ENCODE results near the gene RYR3.
A peak's percentile ranks its signal among the peaks of the same experiment; 100 is the strongest.

Gene RYR3

GRCh38 chr15:33313491-33313890 lies 2.7 kb downstream of the RYR3 start:
- Histone ChIP-seq H4K20me1 (0 out of 22 replicates have a peak, but pooled peaks cover 0 to 6% (median 0%) of the 10 kb centered on the region in 11 experiments), H3K4me3 (no peak overlapping the region), H3K27ac (no peak overlapping the region), H3K9ac (no peak overlapping the region), H3K9me3 (replicated peaks in 1 of 11) (peaks cover 12 to 34% (median 20%) of the 10 kb centered on the region in 11 experiments; a peak in 20 of 22 replicates), H3K4me2 (no peak overlapping the region), H3K36me3 (no peaks in the 10 kb centered on the region), H3K27me3 (peaks cover 39 to 50% (median 46%) of the 10 kb centered on the region in 11 experiments), H3K4me1 (peaks cover 0 to 15% (median 9%) of the 10 kb centered on the region in 10 experiments; a peak in 13 of 20 replicates)
- no peak for TF ChIP-seq Cebpa-rat (IDR thresholded peaks at IDR 0.05)

- no peak overlapping the region for H3K27ac ChIP-seq
- no peak overlapping the region for H3K4me2 ChIP-seq
- H3K4me3 ChIP-seq = no peak overlapping the region
- H3K9me3 ChIP-seq (replicated peaks in 1 of 11) = peaks cover 12 to 34% (median 20%) of the 10 kb centered on the region in 11 experiments; a peak in 20 of 22 replicates
- H4K20me1 ChIP-seq = 0 out of 22 replicates have a peak, but pooled peaks cover 0 to 6% (median 0%) of the 10 kb centered on the region in 11 experiments
- peaks cover 39 to 49% (median 45%) of the 10 kb centered on the region in 11 experiments for H3K27me3 ChIP-seq
- H3K9ac ChIP-seq = no peak overlapping the region
- no peak for TF ChIP-seq Cebpa-rat (IDR thresholded peaks at IDR 0.05)
- peaks cover 0 to 15% (median 9%) of the 10 kb centered on the region in 10 experiments; a peak in 13 of 20 replicates for H3K4me1 ChIP-seq
- no peaks in the 10 kb centered on the region for H3K36me3 ChIP-seq
These were observed 3.3 kb downstream of the RYR3 start for GRCh38 chr15:33314069-33314468.

- H3K36me3 ChIP-seq = no peaks in the 10 kb centered on the region
- peaks cover 0 to 16% (median 9%) of the 10 kb centered on the region in 10 experiments; a peak in 13 of 20 replicates for H3K4me1 ChIP-seq
- H4K20me1 ChIP-seq = 0 out of 22 replicates have a peak, but pooled peaks cover 0 to 6% (median 0%) of the 10 kb centered on the region in 11 experiments
- no peak overlapping the region for H3K4me2 ChIP-seq
- peaks cover 29 to 39% (median 35%) of the 10 kb centered on the region in 11 experiments for H3K27me3 ChIP-seq
- no peak for TF ChIP-seq Cebpa-rat (IDR thresholded peaks at IDR 0.05)
- H3K9me3 ChIP-seq (replicated peaks in 1 of 11) = peaks cover 12 to 25% (median 19%) of the 10 kb centered on the region in 11 experiments; a peak in 20 of 22 replicates
- no peak overlapping the region for H3K27ac ChIP-seq
- H3K4me3 ChIP-seq = no peak overlapping the region
- H3K9ac ChIP-seq = no peak overlapping the region
These were observed 4.3 kb downstream of the RYR3 start for GRCh38 chr15:33315044-33315443.

- H3K36me3 ChIP-seq = no peaks in the 10 kb centered on the region
- peaks cover 0 to 30% (median 19%) of the 10 kb centered on the region in 10 experiments; a peak in 16 of 20 replicates for H3K4me1 ChIP-seq
- H3K27ac ChIP-seq = no peak overlapping the region
- peak overlapping the region in 7 of 11 experiments; percentile 34 to 68 (median 54); a peak in 4 of 22 replicates for H3K4me2 ChIP-seq
- H4K20me1 ChIP-seq = no peaks in the 10 kb centered on the region
- no peaks in the 10 kb centered on the region for H3K9me3 ChIP-seq (replicated peaks in 1 of 11)
- TF ChIP-seq Cebpa-rat (IDR thresholded peaks at IDR 0.05) = no peak
- no peak overlapping the region for H3K4me3 ChIP-seq
- H3K27me3 ChIP-seq = peaks cover under 1 to 11% (median 6%) of the 10 kb centered on the region in 11 experiments; a peak in 18 of 22 replicates
- no peak overlapping the region for H3K9ac ChIP-seq
These were observed 7.1 kb downstream of the RYR3 start for GRCh38 chr15:33317896-33318295.

GRCh38 chr15:33320017-33320416 lies 9.2 kb downstream of the RYR3 start:
- H3K4me2 ChIP-seq = peak overlapping the region in 2 of 11 experiments; percentile 4 to 8; a peak in 1 of 22 replicates
- H3K9ac ChIP-seq = no peak overlapping the region
- H3K4me3 ChIP-seq = no peak overlapping the region
- no peaks in the 10 kb centered on the region for H4K20me1 ChIP-seq
- no peaks in the 10 kb centered on the region for H3K27me3 ChIP-seq
- no peaks in the 10 kb centered on the region for H3K36me3 ChIP-seq
- H3K27ac ChIP-seq = no peak overlapping the region
- peaks cover 9 to 51% (median 40%) of the 10 kb centered on the region in 10 experiments for H3K4me1 ChIP-seq
- no peak for TF ChIP-seq Cebpa-rat (IDR thresholded peaks at IDR 0.05)
- no peaks in the 10 kb centered on the region for H3K9me3 ChIP-seq (replicated peaks in 1 of 11)

- H3K27ac ChIP-seq = peak overlapping the region in 3 of 11 experiments; percentile 73 to 84 (median 74); a peak in 4 of 22 replicates
- no peak overlapping the region for H3K9ac ChIP-seq
- H3K4me2 ChIP-seq = peak overlapping the region in 7 of 11 experiments; percentile 15 to 82 (median 79); a peak in 11 of 22 replicates
- H3K27me3 ChIP-seq = no peaks in the 10 kb centered on the region
- no peaks in the 10 kb centered on the region for H4K20me1 ChIP-seq
- H3K9me3 ChIP-seq (replicated peaks in 1 of 11) = peaks cover 0 to 15% (median 14%) of the 10 kb centered on the region in 11 experiments; a peak in 13 of 22 replicates
- H3K36me3 ChIP-seq = no peaks in the 10 kb centered on the region
- TF ChIP-seq Cebpa-rat (IDR thresholded peaks at IDR 0.05) = no peak
- H3K4me1 ChIP-seq = peaks cover 9 to 62% (median 48%) of the 10 kb centered on the region in 10 experiments
- H3K4me3 ChIP-seq = no peak overlapping the region
These were observed 11.3 kb downstream of the RYR3 start for GRCh38 chr15:33322091-33322490.

- H3K9me3 ChIP-seq (replicated peaks in 1 of 11) = peaks cover 0 to 23% (median 17%) of the 10 kb centered on the region in 11 experiments; a peak in 13 of 22 replicates
- peaks cover 14 to 77% (median 65%) of the 10 kb centered on the region in 10 experiments for H3K4me1 ChIP-seq
- no peak overlapping the region for H3K4me3 ChIP-seq
- H3K9ac ChIP-seq = peak overlapping the region in 1 of 11 experiments; percentile 40; a peak in 1 of 22 replicates
- no peaks in the 10 kb centered on the region for H3K27me3 ChIP-seq
- H4K20me1 ChIP-seq = no peaks in the 10 kb centered on the region
- H3K4me2 ChIP-seq = peak overlapping the region in 9 of 11 experiments; percentile 51 to 82 (median 77); a peak in 17 of 22 replicates
- H3K36me3 ChIP-seq = no peaks in the 10 kb centered on the region
- peak overlapping the region in 4 of 11 experiments; percentile 52 to 84 (median 74); a peak in 6 of 22 replicates for H3K27ac ChIP-seq
- TF ChIP-seq Cebpa-rat (IDR thresholded peaks at IDR 0.05) = no peak
These were observed 13.8 kb downstream of the RYR3 start for GRCh38 chr15:33324609-33325008.

- Histone ChIP-seq H3K27ac (peak overlapping the region in 4 of 11 experiments; percentile 41 to 75 (median 56); a peak in 6 of 22 replicates), H3K9me3 (replicated peaks in 1 of 11) (peaks cover 0 to 28% (median 21%) of the 10 kb centered on the region in 11 experiments; a peak in 14 of 22 replicates), H3K4me1 (peaks cover 14 to 74% (median 62%) of the 10 kb centered on the region in 10 experiments), H3K27me3 (no peaks in the 10 kb centered on the region), H3K4me3 (no peak overlapping the region), H4K20me1 (no peaks in the 10 kb centered on the region), H3K9ac (0 out of 22 replicates have a peak overlapping the region, but pooled peaks of 1 of the 11 experiments have one; percentile 8), H3K4me2 (peak overlapping the region in 7 of 11 experiments; percentile 19 to 71 (median 57); a peak in 12 of 22 replicates), H3K36me3 (no peaks in the 10 kb centered on the region)
- no peak for TF ChIP-seq Cebpa-rat (IDR thresholded peaks at IDR 0.05)
These were observed 16.1 kb downstream of the RYR3 start for GRCh38 chr15:33326908-33327307.

- no peak for TF ChIP-seq Cebpa-rat (IDR thresholded peaks at IDR 0.05)
- H3K36me3 ChIP-seq = no peaks in the 10 kb centered on the region
- no peak overlapping the region for H3K4me3 ChIP-seq
- no peaks in the 10 kb centered on the region for H3K27me3 ChIP-seq
- peaks cover 0 to 28% (median 21%) of the 10 kb centered on the region in 11 experiments; a peak in 14 of 22 replicates for H3K9me3 ChIP-seq (replicated peaks in 1 of 11)
- H4K20me1 ChIP-seq = no peaks in the 10 kb centered on the region
- peaks cover 14 to 62% (median 50%) of the 10 kb centered on the region in 10 experiments for H3K4me1 ChIP-seq
- H3K27ac ChIP-seq = peak overlapping the region in 3 of 11 experiments; percentile 53 to 75 (median 54); a peak in 6 of 22 replicates
- H3K9ac ChIP-seq = peak overlapping the region in 1 of 11 experiments; percentile 25; a peak in 1 of 22 replicates
- H3K4me2 ChIP-seq = peak overlapping the region in 8 of 11 experiments; percentile 19 to 71 (median 56); a peak in 16 of 22 replicates
These were observed 17.3 kb downstream of the RYR3 start for GRCh38 chr15:33328106-33328505.
